GM18909 (cell line): ENCODE measurements around the gene NCR1.
"Not testable (repeated sequence)": the region's sequence is repeated elsewhere in the genome, so short reads cannot be mapped to it uniquely, and the experiment has no call there.

Experiments used
- ATAC-seq: cut with Tn5 transposase; IDR thresholded peaks from one replicate; pipeline ENCODE4 v1.9.1; 2021; ENCODE audit warnings: mild to moderate bottlenecking; ENCODE audit not compliant: unreplicated experiment, poor library complexity

NCR1 gene

GRCh38 chr19:54905421-54905802, 536 bp upstream of the NCR1 start:
- ATAC-seq = no peak

GRCh38 chr19:54906819-54907218, 871 bp downstream of the NCR1 start:
- ATAC-seq = no peak

- not testable (repeated sequence) for ATAC-seq
These were observed 2.0 kb downstream of the NCR1 start for GRCh38 chr19:54907899-54908298.

DNA sequence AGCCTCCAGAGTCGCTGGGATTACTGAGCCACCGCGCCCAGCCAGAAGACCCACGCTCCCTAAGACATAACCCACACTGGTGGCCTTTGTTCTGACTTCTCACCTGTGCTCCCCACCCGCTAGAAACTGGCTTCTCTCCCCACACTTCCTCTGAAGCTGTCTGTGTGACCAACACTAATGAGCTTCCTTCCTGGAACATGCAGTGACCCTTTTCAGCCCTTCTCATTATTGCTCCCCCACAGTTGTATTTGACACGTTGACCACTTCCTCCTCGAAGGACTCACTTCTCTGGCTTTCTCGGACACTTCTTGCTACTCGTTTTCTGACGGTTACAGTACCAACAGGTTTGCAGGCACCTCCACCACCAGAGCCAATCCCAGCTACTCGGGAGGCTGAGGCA, 10.9 kb downstream of the NCR1 start:
- ATAC-seq = no peak

DNA sequence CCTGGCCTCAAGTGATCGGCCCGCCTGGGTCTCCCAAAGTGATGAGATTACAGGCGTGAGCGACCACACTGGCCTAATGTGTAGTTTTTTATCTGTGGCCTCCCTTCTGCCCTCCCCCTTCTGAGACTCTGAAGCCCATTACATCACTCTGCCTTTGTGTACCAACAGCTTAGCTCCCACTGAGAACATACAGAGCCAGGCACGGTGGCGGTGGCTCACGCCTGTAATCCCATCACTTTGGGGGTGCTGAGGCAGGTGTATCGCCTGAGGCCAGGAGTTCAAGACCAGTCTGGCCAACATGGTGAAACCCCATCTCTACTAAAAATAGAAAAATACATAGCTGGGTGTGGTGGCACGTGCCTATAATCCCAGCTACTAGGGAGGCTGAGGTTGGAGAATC, 12.6 kb downstream of the NCR1 start:
- no peak for ATAC-seq

DNA sequence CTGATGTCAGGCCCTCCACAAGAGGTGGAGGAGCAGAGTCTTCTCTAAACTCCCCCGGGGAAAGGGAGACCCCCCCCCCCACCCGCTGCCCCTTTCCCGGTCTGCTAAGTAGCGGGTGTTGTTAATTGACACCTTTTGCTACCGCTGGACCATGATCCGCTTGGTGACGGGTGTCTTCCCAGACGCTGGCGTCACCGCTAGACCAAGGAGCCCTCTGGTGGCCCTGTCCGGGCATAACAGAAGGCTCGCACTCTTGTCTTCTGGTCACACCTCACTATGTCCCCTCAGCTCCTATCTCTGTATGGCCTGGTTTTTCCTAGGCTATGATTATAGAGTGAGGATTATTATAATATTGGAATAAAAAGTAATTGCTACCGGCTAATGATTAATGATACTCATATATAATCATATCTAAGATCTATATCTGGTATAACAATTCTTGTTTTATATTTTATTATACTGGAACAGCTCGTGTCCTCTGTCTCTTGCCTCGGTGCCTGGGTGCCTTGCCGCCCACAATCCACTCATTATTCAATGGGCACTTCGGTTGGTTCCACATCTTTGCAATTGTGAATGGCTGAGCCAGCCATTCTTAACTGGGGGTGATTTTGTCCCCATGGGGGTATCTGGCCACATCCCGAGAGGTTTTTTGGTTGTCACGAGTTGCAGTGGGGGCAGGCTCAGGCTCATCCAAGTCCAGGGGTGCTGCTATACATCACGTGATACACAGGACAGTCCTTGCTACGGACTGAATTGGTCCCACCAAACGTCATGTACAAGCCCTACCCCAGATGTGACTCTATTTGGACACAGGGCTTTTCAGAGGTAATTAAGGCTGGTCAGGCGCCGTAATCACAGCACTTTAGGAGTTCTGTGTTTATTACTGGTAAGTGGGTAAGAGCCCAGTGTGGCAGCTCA, 14.0 kb downstream of the NCR1 start:
- not testable (repeated sequence) for ATAC-seq

DNA sequence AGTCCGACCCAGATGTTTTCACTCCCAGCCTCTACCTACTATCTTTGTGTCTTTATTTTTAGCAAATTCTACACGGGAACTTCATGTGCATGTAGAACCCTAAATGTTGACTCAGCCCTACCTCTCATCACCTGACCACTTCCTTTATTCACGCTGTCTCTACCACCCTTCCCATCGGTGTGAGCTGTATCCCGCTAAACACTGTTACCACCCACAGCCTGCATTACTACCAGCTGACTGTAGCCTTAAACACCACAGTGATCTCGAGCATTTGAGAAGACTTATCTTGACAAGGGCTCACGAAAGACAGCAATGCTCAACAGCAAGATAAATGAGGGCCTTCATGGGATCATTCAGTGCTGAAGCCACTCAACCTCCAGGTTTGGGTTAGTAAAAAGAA, 15.1 kb downstream of the NCR1 start:
- ATAC-seq = no peak

DNA sequence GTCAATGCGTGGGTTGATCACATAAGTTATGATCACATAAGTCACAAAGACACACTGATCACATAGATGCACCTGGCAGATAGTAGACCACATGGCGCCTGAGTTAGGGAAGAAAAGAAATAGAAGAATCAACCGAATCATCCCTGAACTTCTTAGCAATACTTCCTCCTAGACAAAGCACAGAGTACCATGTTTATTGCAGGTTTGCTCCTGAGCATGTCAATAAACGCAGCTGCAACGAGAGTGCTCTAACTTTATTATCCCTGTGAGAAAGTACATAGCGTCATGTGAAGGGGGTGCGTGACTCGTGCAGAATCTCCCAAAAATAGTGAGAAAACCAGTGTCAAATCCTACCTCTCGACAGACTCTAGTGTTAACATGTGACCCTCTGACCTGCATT, 17.3 kb downstream of the NCR1 start:
- ATAC-seq = no peak

- ATAC-seq = no peak
These were observed 22.4 kb downstream of the NCR1 start for GRCh38 chr19:54928299-54928698.

- ATAC-seq = no peak
These were observed 32.0 kb downstream of the NCR1 start for GRCh38 chr19:54937926-54938325.

DNA sequence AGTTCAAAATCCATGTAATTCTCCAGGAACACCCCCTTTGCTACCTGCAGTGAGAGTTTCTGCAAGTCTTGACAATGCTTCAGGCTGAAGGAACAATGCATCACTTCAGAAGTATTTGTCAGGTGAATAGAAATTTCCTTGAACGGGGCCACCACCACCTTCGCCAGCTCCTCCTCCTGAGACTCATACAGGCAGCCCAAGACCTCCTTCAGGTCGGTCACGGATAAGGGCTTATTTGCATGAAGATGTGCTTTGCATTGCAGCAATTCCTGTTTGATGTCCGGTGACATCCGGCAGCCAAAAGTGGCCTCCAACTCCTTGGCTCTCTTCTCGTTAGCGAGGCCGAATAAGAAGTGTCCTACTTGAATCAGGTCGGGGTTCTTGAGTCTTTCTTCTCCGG, 33.0 kb downstream of the NCR1 start:
- no peak for ATAC-seq

GRCh38 chr19:54939538-54939937, 33.6 kb downstream of the NCR1 start:
- not testable (repeated sequence) for ATAC-seq

GRCh38 chr19:54943772-54944361, 37.9 kb downstream of the NCR1 start:
- ATAC-seq = not testable (repeated sequence)

GRCh38 chr19:54947381-54947780, 41.4 kb downstream of the NCR1 start, which contains the start of gene NLRP7:
Gene NLRP7 (minus strand): TSS chr19:54947530.
- ATAC-seq = no peak

DNA sequence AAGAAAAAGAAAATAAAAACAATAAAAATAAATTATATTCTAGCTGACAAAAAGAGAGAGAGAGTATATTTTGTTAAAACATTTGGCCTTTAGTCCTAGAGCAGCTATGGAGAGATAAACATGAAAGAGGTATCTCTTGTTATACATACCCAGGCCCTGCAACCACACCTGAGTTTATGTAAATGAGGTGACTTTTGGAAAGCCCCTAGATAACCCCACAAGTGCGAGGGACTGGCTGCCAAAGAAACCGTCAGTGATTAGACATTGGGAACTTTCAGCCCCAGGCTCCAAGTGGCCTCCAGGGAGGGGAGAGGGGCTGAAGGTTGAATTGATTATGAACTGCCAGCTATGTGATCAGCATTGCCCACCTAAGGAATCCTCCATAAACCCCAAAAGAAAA, 43.5 kb downstream of the NCR1 start:
- no peak for ATAC-seq

DNA sequence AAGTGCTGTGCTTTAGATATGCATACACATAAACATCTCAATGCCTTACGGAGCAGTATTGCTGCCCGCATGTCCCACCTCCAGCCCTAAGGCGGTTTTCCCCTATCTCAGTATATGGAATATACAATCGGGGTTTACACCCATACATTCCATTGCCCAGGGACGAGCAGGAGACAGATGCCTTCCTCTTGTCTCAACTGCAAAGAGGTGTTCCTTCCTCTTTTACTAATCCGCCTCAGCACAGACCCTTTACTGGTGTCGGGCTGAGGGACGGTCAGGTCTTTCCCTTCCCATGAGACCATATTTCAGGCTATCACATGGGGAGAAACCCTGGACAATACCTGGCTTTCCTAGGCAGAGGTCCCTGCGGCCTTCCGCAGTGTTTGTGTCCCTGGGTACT, 44.6 kb downstream of the NCR1 start:
- not testable (repeated sequence) for ATAC-seq

- ATAC-seq = no peak
These were observed 46.8 kb downstream of the NCR1 start for GRCh38 chr19:54952591-54953344.

GRCh38 chr19:54953345-54953713, 47.4 kb downstream of the NCR1 start:
- ATAC-seq = not testable (repeated sequence)

GRCh38 chr19:54955376-54955775, 49.4 kb downstream of the NCR1 start:
- ATAC-seq = no peak

DNA sequence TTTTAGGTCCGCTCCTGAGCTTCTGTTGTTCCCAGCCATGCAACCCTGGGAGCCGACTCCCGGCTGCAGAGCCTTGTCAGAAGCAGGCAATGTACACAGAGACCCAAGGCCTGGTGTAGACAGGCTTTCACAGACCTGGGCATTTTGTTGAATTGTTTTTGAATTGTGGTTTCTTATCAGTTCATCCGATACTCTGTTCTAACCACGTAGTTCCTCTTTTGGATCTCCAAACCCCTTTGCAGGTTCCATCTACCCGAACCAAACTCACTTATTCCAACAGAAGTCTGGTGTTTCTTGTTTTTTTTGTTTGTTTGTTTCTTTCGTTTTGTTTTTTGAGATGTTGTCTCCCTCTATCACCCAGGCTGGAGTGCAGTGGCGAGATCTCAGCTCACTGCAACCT, 53.9 kb downstream of the NCR1 start:
- ATAC-seq = no peak
